Measurements from ENCODE around the gene PRR30. TPM values are rescaled to one million over a fixed set of nuclear protein-coding genes. Genes with fewer than 3 reads are reported as not detected.

Gene PRR30
- total RNA-seq, 1 experiment from 2014 or later: not detected

GRCh38 chr2:27123302-27124150, 15.7 kb downstream of the PRR30 start, which contains the start of gene ABHD1:
Gene ABHD1 (plus strand): TSS chr2:27123815. CDS start chr2:27123949, 134 bp downstream.
- TF ChIP-seq SP1 (IDR thresholded peaks at IDR 0.05; ENCODE audit: low read depth): no peak
- no peak for TF ChIP-seq JUND (IDR thresholded peaks at IDR 0.05)
- TF ChIP-seq ZNF274 (IDR thresholded peaks at IDR 0.05; ENCODE audit: low read depth, low read length): no peak
- no peak for TF ChIP-seq EZH2phosphoT487 (IDR thresholded peaks at IDR 0.05; ENCODE audit: borderline replicate concordance)
- TF ChIP-seq MAX (IDR thresholded peaks at IDR 0.05): no peak
- TF ChIP-seq CBX3 (IDR thresholded peaks at IDR 0.05; ENCODE audit: low read depth): no peak
- TF ChIP-seq YY1 (IDR thresholded peaks at IDR 0.05; ENCODE audit: extremely low read depth, insufficient replicate concordance, low read depth, low read length): no peak
- TF ChIP-seq RAD21 (IDR thresholded peaks at IDR 0.05; ENCODE audit: low read depth): no peak
- TF ChIP-seq POLR2AphosphoS5 (IDR thresholded peaks at IDR 0.05; ENCODE audit: low read depth, low read length): no peak
- TF ChIP-seq FOSL1 (IDR thresholded peaks at IDR 0.05; ENCODE audit: low read depth): no peak
- TF ChIP-seq SIN3A (IDR thresholded peaks at IDR 0.05; ENCODE audit: low read depth): no peak
- TF ChIP-seq ZBTB33 (IDR thresholded peaks at IDR 0.05; ENCODE audit: extremely low read depth, insufficient replicate concordance, low read length): no peak
- TF ChIP-seq TCF7L2 (IDR thresholded peaks at IDR 0.05; ENCODE audit: borderline replicate concordance, extremely low read depth, insufficient read depth, insufficient read length): no peak
- no peak for TF ChIP-seq CEBPB (IDR thresholded peaks at IDR 0.05; ENCODE audit: low read depth)
- no peak for TF ChIP-seq ATF3 (IDR thresholded peaks at IDR 0.05)
- no peak for TF ChIP-seq EGR1 (IDR thresholded peaks at IDR 0.05; ENCODE audit: low read depth)
- no peak for TF ChIP-seq EZH2 (IDR thresholded peaks at IDR 0.05)
- TF ChIP-seq ELF1 (IDR thresholded peaks at IDR 0.05; ENCODE audit: borderline replicate concordance, low read depth): no peak
- no peak for TF ChIP-seq SRF (IDR thresholded peaks at IDR 0.05; ENCODE audit: low read depth)
- intact Hi-C loops (cut with micrococcal nuclease): no loop called here
- H3K9me2 ChIP-seq (ENCODE audit: insufficient read depth): no peaks in the 10 kb centered on the region
- H3K9ac ChIP-seq (ENCODE audit: low read length): no peak within 1 kb of the TSS
- no peaks in the 10 kb centered on the region for H3K79me2 ChIP-seq (ENCODE audit: insufficient read depth, low read length)
- no TSS peak for BruUV-seq (replicated peaks)
- no peaks in the 10 kb centered on the region for H3K36me3 ChIP-seq (ENCODE audit: control insufficient read depth in 1 of 2, insufficient read depth in 2 of 2, low read length in 2 of 2)
- no peak within 1 kb of the TSS for H3K4me3 ChIP-seq (replicated peaks in 1 of 2; ENCODE audit: low read depth in 1 of 2, low read length in 2 of 2)
- H4K20me1 ChIP-seq (ENCODE audit: insufficient read depth): no peaks in the 10 kb centered on the region
- H3K4me1 ChIP-seq (ENCODE audit: control insufficient read depth in 1 of 2, insufficient read depth in 2 of 2, low read length in 2 of 2): peaks cover 0 to 7% of the 10 kb centered on the region in 2 experiments; a peak in 2 of 4 replicates
- DNase-seq (ENCODE audit: low read depth, low spot score) (no peak), ATAC-seq (no peak)
- CTCF ChIA-PET: no interaction called here
- POLR2A ChIA-PET: no interaction called here
- H3K27ac ChIP-seq (ENCODE audit: low read depth, low read length): no peak within 1 kb of the TSS
- no peak within 1 kb of the TSS for H3K4me2 ChIP-seq (ENCODE audit: low read length)
- RAD21 ChIA-PET (ENCODE audit: low non-redundant PET in 1 of 2, low total read pairs in 2 of 2, uncharacterized antibody in 2 of 2, unreplicated experiment in 2 of 2): no interaction called here
- no peaks in the 10 kb centered on the region for H3K9me3 ChIP-seq (ENCODE audit: control insufficient read depth in 1 of 2, insufficient read depth in 1 of 2, low read depth in 1 of 2, low read length in 2 of 2)
- no peak within 1 kb of the TSS for H2AFZ ChIP-seq (ENCODE audit: low read depth, low read length, poor library complexity, severe bottlenecking)
- H3K27me3 ChIP-seq (ENCODE audit: insufficient read depth, low read length): no peaks in the 10 kb centered on the region

Data from HCT116 (cell line).